ENCODE results near the gene RIMS4. TPM values are rescaled to one million over a fixed set of nuclear protein-coding genes. Genes with fewer than 3 reads are reported as not detected.
A peak's percentile ranks its signal among the peaks of the same experiment; 100 is the strongest.
"Not testable (repeated sequence)": the region's sequence is repeated elsewhere in the genome, so short reads cannot be mapped to it uniquely, and the experiment has no call there.

Gene RIMS4
- total RNA-seq, 1 experiment from 2014 or later: 2.7 TPM

DNA sequence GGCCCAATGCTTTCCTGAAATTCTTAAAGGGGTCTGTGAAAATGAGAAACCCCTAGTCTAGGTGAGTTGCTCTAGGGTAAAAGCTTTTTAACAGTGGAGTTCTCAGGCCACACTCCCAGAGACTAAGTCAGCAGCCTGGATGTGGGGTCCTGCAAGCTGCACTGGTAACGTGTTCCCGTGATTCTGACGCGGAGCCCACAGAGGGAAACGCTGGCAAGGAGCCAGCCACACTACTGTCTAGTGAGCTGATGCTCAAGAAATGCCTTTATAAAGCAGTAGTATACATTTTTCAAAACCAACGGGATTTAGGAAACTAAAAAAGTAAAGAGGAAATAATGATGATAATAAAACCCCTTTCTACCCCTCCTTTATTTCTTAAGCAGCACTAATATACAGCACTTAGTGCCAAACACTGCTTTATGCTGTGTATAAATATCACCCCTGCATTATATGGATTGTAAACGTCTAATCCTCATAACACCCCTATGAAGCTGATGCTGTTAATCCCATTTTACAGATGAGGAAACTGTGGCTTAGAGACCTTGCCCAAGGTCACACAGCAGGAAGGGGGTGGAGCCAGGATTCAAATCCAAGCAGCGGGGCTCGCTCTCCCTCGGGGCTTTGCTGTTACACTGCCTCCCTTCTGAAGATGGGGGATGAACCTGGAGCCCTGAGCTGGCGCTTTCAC lies 39.7 kb downstream of the RIMS4 start:
- Histone ChIP-seq H3K27me3 (ENCODE audit: control insufficient read depth, insufficient read depth, low read length) (no peaks in the 10 kb centered on the region; the same call in 1 of the 2 replicates), H3K4me3 (ENCODE audit: insufficient read depth, low read depth, low read length) (no peak overlapping the region), H3K36me3 (replicated peaks; ENCODE audit: control insufficient read depth, insufficient read depth, low read length) (no peaks in the 10 kb centered on the region)
- DNase-seq: peak; percentile 37

- DNase-seq: no peak
- no peaks in the 10 kb centered on the region for H3K36me3 ChIP-seq (replicated peaks; ENCODE audit: control insufficient read depth, insufficient read depth, low read length)
- H3K27me3 ChIP-seq (ENCODE audit: control insufficient read depth, insufficient read depth, low read length): no peaks in the 10 kb centered on the region; the same call in 1 of the 2 replicates
- H3K4me3 ChIP-seq (ENCODE audit: insufficient read depth, low read depth, low read length): no peak overlapping the region
Observed at GRCh38 chr20:44769481-44769863, 40.9 kb downstream of the RIMS4 start.

GRCh38 chr20:44768854-44769480 lies 41.4 kb downstream of the RIMS4 start:
- no peak for DNase-seq
- Histone ChIP-seq H3K27me3 (ENCODE audit: control insufficient read depth, insufficient read depth, low read length) (no peaks in the 10 kb centered on the region; the same call in 1 of the 2 replicates), H3K4me3 (ENCODE audit: insufficient read depth, low read depth, low read length) (no peak overlapping the region), H3K36me3 (replicated peaks; ENCODE audit: control insufficient read depth, insufficient read depth, low read length) (no peaks in the 10 kb centered on the region)

DNA sequence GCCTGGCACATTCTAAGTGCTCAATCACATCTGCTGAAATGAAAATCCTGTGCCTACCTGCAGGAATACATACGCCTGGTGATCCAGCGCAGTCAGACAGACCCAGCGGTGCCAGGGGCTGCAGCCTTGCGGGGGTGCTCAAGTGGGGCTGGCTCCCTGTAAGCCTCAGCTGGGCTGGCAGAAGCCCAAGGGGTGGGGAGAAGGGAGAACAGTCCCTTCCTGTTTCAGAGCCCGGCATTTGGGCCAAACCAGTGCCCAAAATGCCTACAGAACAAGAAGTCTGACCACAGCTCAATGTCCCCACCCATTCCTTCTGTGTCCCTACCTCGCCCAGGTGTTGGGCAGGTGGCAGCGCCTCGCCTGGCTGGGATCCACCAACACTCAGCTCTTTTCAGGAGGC lies 42.1 kb downstream of the RIMS4 start:
- peak; percentile 26 for DNase-seq
- Histone ChIP-seq H3K27me3 (ENCODE audit: control insufficient read depth, insufficient read depth, low read length) (no peaks in the 10 kb centered on the region; the same call in 1 of the 2 replicates), H3K36me3 (replicated peaks; ENCODE audit: control insufficient read depth, insufficient read depth, low read length) (no peaks in the 10 kb centered on the region), H3K4me3 (ENCODE audit: insufficient read depth, low read depth, low read length) (no peak overlapping the region)

GRCh38 chr20:44765701-44766347 lies 44.5 kb downstream of the RIMS4 start:
- peak; percentile 29 for DNase-seq
- Histone ChIP-seq H3K4me3 (ENCODE audit: insufficient read depth, low read depth, low read length) (no peak overlapping the region), H3K27me3 (ENCODE audit: control insufficient read depth, insufficient read depth, low read length) (no peaks in the 10 kb centered on the region; the same call in 1 of the 2 replicates), H3K36me3 (replicated peaks; ENCODE audit: control insufficient read depth, insufficient read depth, low read length) (no peaks in the 10 kb centered on the region)

GRCh38 chr20:44765091-44765490 lies 45.3 kb downstream of the RIMS4 start:
- no peak overlapping the region for H3K4me3 ChIP-seq (ENCODE audit: insufficient read depth, low read depth, low read length)
- no peaks in the 10 kb centered on the region; the same call in 1 of the 2 replicates for H3K27me3 ChIP-seq (ENCODE audit: control insufficient read depth, insufficient read depth, low read length)
- DNase-seq: peak; percentile 24
- no peaks in the 10 kb centered on the region for H3K36me3 ChIP-seq (replicated peaks; ENCODE audit: control insufficient read depth, insufficient read depth, low read length)

- not testable (repeated sequence) for H3K27me3 ChIP-seq (ENCODE audit: control insufficient read depth, insufficient read depth, low read length); DNase-seq; H3K4me3 ChIP-seq (ENCODE audit: insufficient read depth, low read depth, low read length); H3K36me3 ChIP-seq (replicated peaks; ENCODE audit: control insufficient read depth, insufficient read depth, low read length)
Observed at GRCh38 chr20:44763798-44764197, 46.5 kb downstream of the RIMS4 start.

- peak; percentile 22 for DNase-seq
- Histone ChIP-seq H3K4me3 (ENCODE audit: insufficient read depth, low read depth, low read length) (no peak overlapping the region), H3K36me3 (replicated peaks; ENCODE audit: control insufficient read depth, insufficient read depth, low read length) (no peaks in the 10 kb centered on the region), H3K27me3 (ENCODE audit: control insufficient read depth, insufficient read depth, low read length) (no peaks in the 10 kb centered on the region; the same call in 1 of the 2 replicates)
Observed at GRCh38 chr20:44762466-44763140, 47.7 kb downstream of the RIMS4 start.

- peak; percentile 52 for DNase-seq
- Histone ChIP-seq H3K36me3 (replicated peaks; ENCODE audit: control insufficient read depth, insufficient read depth, low read length) (no peaks in the 10 kb centered on the region), H3K27me3 (ENCODE audit: control insufficient read depth, insufficient read depth, low read length) (no peaks in the 10 kb centered on the region; the same call in 1 of the 2 replicates), H3K4me3 (ENCODE audit: insufficient read depth, low read depth, low read length) (no peak overlapping the region)
Observed at GRCh38 chr20:44761423-44761822, 48.9 kb downstream of the RIMS4 start.

GRCh38 chr20:44759595-44759994 lies 50.8 kb downstream of the RIMS4 start:
- H3K4me3 ChIP-seq (ENCODE audit: insufficient read depth, low read depth, low read length): no peak overlapping the region
- no peak for DNase-seq
- no peaks in the 10 kb centered on the region for H3K36me3 ChIP-seq (replicated peaks; ENCODE audit: control insufficient read depth, insufficient read depth, low read length)
- no peaks in the 10 kb centered on the region for H3K27me3 ChIP-seq (ENCODE audit: control insufficient read depth, insufficient read depth, low read length)

GRCh38 chr20:44758247-44759101 lies 51.9 kb downstream of the RIMS4 start:
- Histone ChIP-seq H3K27me3 (ENCODE audit: control insufficient read depth, insufficient read depth, low read length) (no peaks in the 10 kb centered on the region), H3K4me3 (ENCODE audit: insufficient read depth, low read depth, low read length) (no peak overlapping the region), H3K36me3 (replicated peaks; ENCODE audit: control insufficient read depth, insufficient read depth, low read length) (no peaks in the 10 kb centered on the region)
- DNase-seq: peak; percentile 47

DNA sequence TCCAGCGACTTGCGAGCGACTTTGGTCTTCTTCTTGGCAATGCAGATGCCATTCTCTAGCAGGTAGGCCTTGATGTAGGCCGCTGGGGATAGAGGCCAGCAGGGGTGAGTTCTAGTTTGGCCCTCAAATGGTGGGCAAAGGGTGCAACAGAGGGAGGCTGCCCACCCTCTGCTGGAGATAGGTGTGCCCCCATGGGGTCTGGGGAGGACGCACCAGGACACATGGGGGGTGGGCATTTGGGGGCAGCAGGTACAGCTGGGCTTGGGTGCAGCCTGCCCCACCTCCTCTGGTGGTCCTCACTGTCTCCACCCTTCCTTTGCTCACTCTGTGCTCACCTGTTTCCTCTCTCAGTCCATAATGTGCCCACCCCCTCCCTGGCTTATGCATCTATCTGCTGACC lies 53.4 kb downstream of the RIMS4 start:
- H3K27me3 ChIP-seq (ENCODE audit: control insufficient read depth, insufficient read depth, low read length): no peaks in the 10 kb centered on the region
- no peak overlapping the region for H3K4me3 ChIP-seq (ENCODE audit: insufficient read depth, low read depth, low read length)
- DNase-seq: peak; percentile 37
- no peaks in the 10 kb centered on the region for H3K36me3 ChIP-seq (replicated peaks; ENCODE audit: control insufficient read depth, insufficient read depth, low read length)

- peak; percentile 56 for DNase-seq
- Histone ChIP-seq H3K4me3 (ENCODE audit: insufficient read depth, low read depth, low read length) (no peak overlapping the region), H3K27me3 (ENCODE audit: control insufficient read depth, insufficient read depth, low read length) (no peaks in the 10 kb centered on the region), H3K36me3 (replicated peaks; ENCODE audit: control insufficient read depth, insufficient read depth, low read length) (no peaks in the 10 kb centered on the region)
Observed at GRCh38 chr20:44756011-44756688, 54.2 kb downstream of the RIMS4 start.
